GM19324 (cell line): ENCODE results near the gene SLC6A9.

Source experiments
- ATAC-seq: cut with Tn5 transposase; IDR thresholded peaks from one replicate; pipeline ENCODE4 v1.9.1; 2021; ENCODE audit warnings: mild to moderate bottlenecking, moderate library complexity; ENCODE audit not compliant: unreplicated experiment, low FRiP score

Gene SLC6A9

GRCh38 chr1:44031252-44032169, at the start of gene SLC6A9:
TSS of gene SLC6A9 (minus strand) at chr1:44031462. CDS start at chr1:44024277, 7,185 bp downstream.
- no peak for ATAC-seq

GRCh38 chr1:44079566-44079965, 48.3 kb upstream of the SLC6A9 start:
- ATAC-seq: no peak

GRCh38 chr1:44078104-44078503, 46.8 kb upstream of the SLC6A9 start:
- no peak for ATAC-seq

GRCh38 chr1:44077421-44077820, 46.2 kb upstream of the SLC6A9 start:
- ATAC-seq: no peak

GRCh38 chr1:44076066-44076465, 44.8 kb upstream of the SLC6A9 start:
- no peak for ATAC-seq

GRCh38 chr1:44074415-44074814, 43.2 kb upstream of the SLC6A9 start:
- ATAC-seq: no peak

GRCh38 chr1:44073528-44073927, 42.3 kb upstream of the SLC6A9 start:
- ATAC-seq: no peak

- no peak for ATAC-seq
Measured at GRCh38 chr1:44072821-44073220, 41.6 kb upstream of the SLC6A9 start.

GRCh38 chr1:44072204-44072603, 40.9 kb upstream of the SLC6A9 start:
- no peak for ATAC-seq

GRCh38 chr1:44071461-44071860, 40.2 kb upstream of the SLC6A9 start:
- ATAC-seq: no peak

- ATAC-seq: no peak
Measured at GRCh38 chr1:44068442-44068921, 37.2 kb upstream of the SLC6A9 start.

- no peak for ATAC-seq
Measured at GRCh38 chr1:44067266-44068250, 36.3 kb upstream of the SLC6A9 start.

GRCh38 chr1:44062656-44063179, 31.5 kb upstream of the SLC6A9 start:
- ATAC-seq: no peak

GRCh38 chr1:44061857-44062256, 30.6 kb upstream of the SLC6A9 start:
- no peak for ATAC-seq

GRCh38 chr1:44060830-44061267, 29.6 kb upstream of the SLC6A9 start:
- no peak for ATAC-seq

- ATAC-seq: no peak
Measured at GRCh38 chr1:44059664-44060355, 28.5 kb upstream of the SLC6A9 start.

GRCh38 chr1:44059212-44059611, 27.9 kb upstream of the SLC6A9 start:
- ATAC-seq: no peak

- no peak for ATAC-seq
Measured at GRCh38 chr1:44057293-44057692, 26.0 kb upstream of the SLC6A9 start.

- ATAC-seq: no peak
Measured at GRCh38 chr1:44053394-44053793, 22.1 kb upstream of the SLC6A9 start.

GRCh38 chr1:44050261-44050660, 19.0 kb upstream of the SLC6A9 start:
- ATAC-seq: no peak
